Effector memory CD4-positive, alpha-beta T cell (primary cell): ENCODE data around the gene ACSF2.

Experiments used
- DNase-seq, 3 donors: peaks; one replicate each; pipeline ENCODE4 v3.0.0-alpha.2; 2020
- H3K27ac ChIP-seq: 2 replicates; pipeline ENCODE4 v1.7.0; 2013; ENCODE audit warnings: mild to moderate bottlenecking, low read length, moderate library complexity; ENCODE audit not compliant: insufficient read depth, poor library complexity, severe bottlenecking
- H3K27me3 ChIP-seq: replicated peaks from 2 replicates; pipeline ENCODE4 v1.7.0; 2013; ENCODE audit warnings: mild to moderate bottlenecking, low read length; ENCODE audit not compliant: insufficient read depth, control insufficient read depth, poor library complexity, severe bottlenecking
- H3K36me3 ChIP-seq: 2 replicates; pipeline ENCODE4 v1.7.0; 2013; ENCODE audit warnings: mild to moderate bottlenecking, low read length, moderate library complexity; ENCODE audit not compliant: control insufficient read depth, insufficient read depth
- H3K4me1 ChIP-seq: 2 replicates; pipeline ENCODE4 v1.7.0; 2013; ENCODE audit warnings: low read length, mild to moderate bottlenecking; ENCODE audit not compliant: control insufficient read depth, insufficient read depth, poor library complexity, severe bottlenecking
- H3K4me3 ChIP-seq: 2 replicates; pipeline ENCODE4 v1.7.0; 2013; ENCODE audit warnings: low read length, low read depth, mild to moderate bottlenecking; ENCODE audit not compliant: insufficient read depth, poor library complexity, severe bottlenecking
- H3K9me3 ChIP-seq: 2 replicates; pipeline ENCODE4 v1.7.0; 2013; ENCODE audit warnings: mild to moderate bottlenecking, low read length, moderate library complexity; ENCODE audit not compliant: control insufficient read depth

ACSF2 gene

GRCh38 chr17:50508573-50509460, 82.8 kb downstream of the ACSF2 start:
- no peaks in the 10 kb centered on the region for H3K36me3 ChIP-seq
- H3K4me3 ChIP-seq, result peak overlapping the region; percentile 74

GRCh38 chr17:50511058-50511457, 85.0 kb downstream of the ACSF2 start:
- peak in 1 of 3 donors; percentile 18 for DNase-seq
- no peaks in the 10 kb centered on the region for H3K9me3 ChIP-seq
- peaks cover 12% of the 10 kb centered on the region for H3K4me1 ChIP-seq
- no peaks in the 10 kb centered on the region for H3K27me3 ChIP-seq
- H3K36me3 ChIP-seq, result no peaks in the 10 kb centered on the region
- peak overlapping the region; percentile 17 for H3K4me3 ChIP-seq
- peak overlapping the region; percentile 9 for H3K27ac ChIP-seq

More at GRCh38 chr17:50508573-50509460, 82.8 kb downstream of the ACSF2 start:
- peak overlapping the region; percentile 62 for H3K27ac ChIP-seq
- no peak for DNase-seq
- H3K9me3 ChIP-seq, result no peaks in the 10 kb centered on the region
- peaks cover 12% of the 10 kb centered on the region for H3K4me1 ChIP-seq
- no peaks in the 10 kb centered on the region for H3K27me3 ChIP-seq

- no peaks in the 10 kb centered on the region for H3K36me3 ChIP-seq
- H3K4me3 ChIP-seq, result no peak overlapping the region
- no peaks in the 10 kb centered on the region for H3K27me3 ChIP-seq
- no peaks in the 10 kb centered on the region for H3K9me3 ChIP-seq
- no peak overlapping the region for H3K27ac ChIP-seq
- DNase-seq, result no peak
- peaks cover 11% of the 10 kb centered on the region for H3K4me1 ChIP-seq
Measured at GRCh38 chr17:50513495-50513894, 87.5 kb downstream of the ACSF2 start.

- no peak overlapping the region for H3K27ac ChIP-seq
- no peaks in the 10 kb centered on the region for H3K27me3 ChIP-seq
- H3K4me3 ChIP-seq, result no peak overlapping the region
- DNase-seq, result no peak
- H3K36me3 ChIP-seq, result no peaks in the 10 kb centered on the region
- peaks cover 4% of the 10 kb centered on the region for H3K4me1 ChIP-seq
- H3K9me3 ChIP-seq, result no peaks in the 10 kb centered on the region
Measured at GRCh38 chr17:50514388-50514787, 88.4 kb downstream of the ACSF2 start.

GRCh38 chr17:50514936-50515702, 89.1 kb downstream of the ACSF2 start:
- Histone ChIP-seq H3K4me1 (peaks cover 4% of the 10 kb centered on the region), H3K9me3 (no peaks in the 10 kb centered on the region), H3K27ac (no peak overlapping the region), H3K36me3 (no peaks in the 10 kb centered on the region), H3K27me3 (no peaks in the 10 kb centered on the region), H3K4me3 (no peak overlapping the region)
- no peak for DNase-seq

GRCh38 chr17:50517011-50517410, 91.0 kb downstream of the ACSF2 start:
- no peak for DNase-seq
- Histone ChIP-seq H3K9me3 (no peaks in the 10 kb centered on the region), H3K27me3 (no peaks in the 10 kb centered on the region), H3K4me1 (no peaks in the 10 kb centered on the region), H3K36me3 (no peaks in the 10 kb centered on the region), H3K4me3 (no peak overlapping the region), H3K27ac (no peak overlapping the region)

GRCh38 chr17:50517504-50518383, 91.7 kb downstream of the ACSF2 start:
- Histone ChIP-seq H3K27ac (no peak overlapping the region), H3K9me3 (no peaks in the 10 kb centered on the region), H3K4me3 (no peak overlapping the region), H3K36me3 (no peaks in the 10 kb centered on the region), H3K4me1 (no peaks in the 10 kb centered on the region), H3K27me3 (no peaks in the 10 kb centered on the region)
- no peak for DNase-seq

GRCh38 chr17:50518384-50519023, 92.5 kb downstream of the ACSF2 start:
- Histone ChIP-seq H3K27ac (no peak overlapping the region), H3K9me3 (no peaks in the 10 kb centered on the region), H3K36me3 (no peaks in the 10 kb centered on the region), H3K4me3 (no peak overlapping the region), H3K27me3 (no peaks in the 10 kb centered on the region), H3K4me1 (no peaks in the 10 kb centered on the region)
- DNase-seq, result no peak

- no peak for DNase-seq
- H3K27ac ChIP-seq, result no peak overlapping the region
- H3K9me3 ChIP-seq, result no peaks in the 10 kb centered on the region
- H3K4me1 ChIP-seq, result no peaks in the 10 kb centered on the region
- no peaks in the 10 kb centered on the region for H3K27me3 ChIP-seq
- H3K4me3 ChIP-seq, result no peak overlapping the region
- H3K36me3 ChIP-seq, result no peaks in the 10 kb centered on the region
Measured at GRCh38 chr17:50519141-50519834, 93.3 kb downstream of the ACSF2 start.
